ENCODE measurements around the gene DNTT. TPM values are rescaled to one million over a fixed set of nuclear protein-coding genes. Genes with fewer than 3 reads are reported as not detected.

Gene DNTT
- total RNA-seq, 4 donors from 2014 or later = not detected

GRCh38 chr10:96338279-96338925 is 34.2 kb downstream of the DNTT start:
- intact Hi-C loops (cut with DNase I; ENCODE audit: low total_unique reads) = no loop called here
- H3K4me3 ChIP-seq (ENCODE audit: low read depth, poor library complexity, severe bottlenecking) = no peak overlapping the region
- TF ChIP-seq CTCF (IDR thresholded peaks at IDR 0.05) (no peak), POLR2A (IDR thresholded peaks at IDR 0.05) (no peak)
- DNase-seq (ENCODE audit: low spot score in 2 of 2) = no peak
- WGBS, 2 donors = 42 to 46% methylated on average over 5 of the region's 5 CpGs

- H3K4me3 ChIP-seq (ENCODE audit: low read depth, poor library complexity, severe bottlenecking) = no peak overlapping the region
- TF ChIP-seq POLR2A (IDR thresholded peaks at IDR 0.05) (no peak), CTCF (IDR thresholded peaks at IDR 0.05) (no peak)
- no peak for DNase-seq (ENCODE audit: low spot score in 2 of 2)
- 94 to 96% methylated on average over 4 of the region's 4 CpGs for WGBS, 2 donors
- intact Hi-C loops (cut with DNase I; ENCODE audit: low total_unique reads) = no loop called here
These were observed 35.1 kb downstream of the DNTT start for GRCh38 chr10:96339383-96339782.

- DNase-seq (ENCODE audit: low spot score in 2 of 2) = no peak
- no peak for TF ChIP-seq CTCF (IDR thresholded peaks at IDR 0.05)
- no peak for TF ChIP-seq POLR2A (IDR thresholded peaks at IDR 0.05)
- WGBS, 2 donors = 31 to 37% methylated on average over 7 of the region's 7 CpGs
- intact Hi-C loops (cut with DNase I; ENCODE audit: low total_unique reads) = no loop called here
- no peak overlapping the region for H3K4me3 ChIP-seq (ENCODE audit: low read depth, poor library complexity, severe bottlenecking)
These were observed 36.0 kb downstream of the DNTT start for GRCh38 chr10:96339956-96340904.

- H3K4me3 ChIP-seq (ENCODE audit: low read depth, poor library complexity, severe bottlenecking) = no peak overlapping the region
- intact Hi-C loops (cut with DNase I; ENCODE audit: low total_unique reads) = no loop called here
- WGBS, 2 donors = 76 to 81% methylated on average over 5 of the region's 5 CpGs
- no peak for DNase-seq (ENCODE audit: low spot score in 2 of 2)
- TF ChIP-seq CTCF (IDR thresholded peaks at IDR 0.05) (no peak), POLR2A (IDR thresholded peaks at IDR 0.05) (no peak)
These were observed 37.3 kb downstream of the DNTT start for GRCh38 chr10:96341219-96342182.

- DNase-seq (ENCODE audit: low spot score in 2 of 2) = no peak
- H3K4me3 ChIP-seq (ENCODE audit: low read depth, poor library complexity, severe bottlenecking) = no peak overlapping the region
- WGBS, 2 donors = 72 to 74% methylated on average over 4 of the region's 4 CpGs
- intact Hi-C loops (cut with DNase I; ENCODE audit: low total_unique reads) = no loop called here
- TF ChIP-seq POLR2A (IDR thresholded peaks at IDR 0.05) = no peak
- TF ChIP-seq CTCF (IDR thresholded peaks at IDR 0.05) = no peak
These were observed 38.2 kb downstream of the DNTT start for GRCh38 chr10:96342402-96342801.

Measured in lower leg skin (tissue), 4 donors.